HL-60 (cell line): ENCODE data around the gene GLT1D1.

ENCODE experiments used
- GABPA ChIP-seq: IDR thresholded peaks from 2 replicates; pipeline ENCODE4 v1.6.1; 2012; ENCODE audit warnings: low read depth
- POLR2AphosphoS5 ChIP-seq: IDR thresholded peaks from 2 replicates; pipeline ENCODE4 v1.6.1; 2012; ENCODE audit warnings: low read depth
- REST ChIP-seq: IDR thresholded peaks from 2 replicates; pipeline ENCODE4 v1.6.1; 2012; ENCODE audit warnings: low read depth; ENCODE audit not compliant: insufficient replicate concordance
- SPI1 ChIP-seq: IDR thresholded peaks from 2 replicates; pipeline ENCODE4 v1.6.1; 2012; ENCODE audit warnings: low read depth, mild to moderate bottlenecking, borderline replicate concordance
- TF ChIP-seq, protein P1 (sequence below): IDR thresholded peaks from one replicate; pipeline ENCODE4 v1.5.1; 2011; ENCODE audit warnings: low read length, control low read depth, inconsistent platforms; ENCODE audit not compliant: insufficient read depth

- TF ChIP-seq, protein P1, sequence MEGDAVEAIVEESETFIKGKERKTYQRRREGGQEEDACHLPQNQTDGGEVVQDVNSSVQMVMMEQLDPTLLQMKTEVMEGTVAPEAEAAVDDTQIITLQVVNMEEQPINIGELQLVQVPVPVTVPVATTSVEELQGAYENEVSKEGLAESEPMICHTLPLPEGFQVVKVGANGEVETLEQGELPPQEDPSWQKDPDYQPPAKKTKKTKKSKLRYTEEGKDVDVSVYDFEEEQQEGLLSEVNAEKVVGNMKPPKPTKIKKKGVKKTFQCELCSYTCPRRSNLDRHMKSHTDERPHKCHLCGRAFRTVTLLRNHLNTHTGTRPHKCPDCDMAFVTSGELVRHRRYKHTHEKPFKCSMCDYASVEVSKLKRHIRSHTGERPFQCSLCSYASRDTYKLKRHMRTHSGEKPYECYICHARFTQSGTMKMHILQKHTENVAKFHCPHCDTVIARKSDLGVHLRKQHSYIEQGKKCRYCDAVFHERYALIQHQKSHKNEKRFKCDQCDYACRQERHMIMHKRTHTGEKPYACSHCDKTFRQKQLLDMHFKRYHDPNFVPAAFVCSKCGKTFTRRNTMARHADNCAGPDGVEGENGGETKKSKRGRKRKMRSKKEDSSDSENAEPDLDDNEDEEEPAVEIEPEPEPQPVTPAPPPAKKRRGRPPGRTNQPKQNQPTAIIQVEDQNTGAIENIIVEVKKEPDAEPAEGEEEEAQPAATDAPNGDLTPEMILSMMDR, result no peak
- TF ChIP-seq SPI1 (no peak), POLR2AphosphoS5 (no peak), REST (no peak), GABPA (no peak)
Measured at GRCh38 chr12:128994856-128995255, 141.6 kb downstream of the GLT1D1 start.
